Posterior vena cava (tissue), 2 donors: ENCODE measurements around the gene PIEZO1. TPM values are rescaled to one million over a fixed set of nuclear protein-coding genes. Genes with fewer than 3 reads are reported as not detected.
A peak's percentile ranks its signal among the peaks of the same experiment; 100 is the strongest.
"Not testable (repeated sequence)": the region's sequence is repeated elsewhere in the genome, so short reads cannot be mapped to it uniquely, and the experiment has no call there.

ENCODE experiments used
- DNase-seq: peaks from one replicate; pipeline ENCODE4 v3.0.0-alpha.2; 2020; ENCODE audit warnings: low spot score
- intact Hi-C, 2 donors: fragments of 100-400 bp; cut with DNase I; formaldehyde crosslinking; loops; one replicate each; pipeline versions ENCODE4 v1.14.1 to v1.14.2; 2022 to 2023
- microRNA-seq, 2 donors: library from miRNA; unstranded; fragments of <30 nt; microRNA quantifications; one replicate each; pipeline ENCODE4 v1.2.0, GENCODE V29; 2020 to 2021; ENCODE audit warnings: borderline microRNAs expressed in 2 of 2
- total RNA-seq, 2 donors: library from RNA; stranded (reverse); fragmentation: NEBNext Ultra II Directional; extraction: Animal tissue kit (Norgen Biotek cat#: 25700); gene quantifications; one replicate each; pipeline ENCODE4 v1.2.1, GENCODE V29; 2021
- donor health status: DM: yes; HTN: yes; CAD: no.
- donor health status: DM: yes; HTN: yes; CAD: no.

PIEZO1 gene
- total RNA-seq, 2 donors from 2014 or later = 99.3 to 103 TPM

DNA sequence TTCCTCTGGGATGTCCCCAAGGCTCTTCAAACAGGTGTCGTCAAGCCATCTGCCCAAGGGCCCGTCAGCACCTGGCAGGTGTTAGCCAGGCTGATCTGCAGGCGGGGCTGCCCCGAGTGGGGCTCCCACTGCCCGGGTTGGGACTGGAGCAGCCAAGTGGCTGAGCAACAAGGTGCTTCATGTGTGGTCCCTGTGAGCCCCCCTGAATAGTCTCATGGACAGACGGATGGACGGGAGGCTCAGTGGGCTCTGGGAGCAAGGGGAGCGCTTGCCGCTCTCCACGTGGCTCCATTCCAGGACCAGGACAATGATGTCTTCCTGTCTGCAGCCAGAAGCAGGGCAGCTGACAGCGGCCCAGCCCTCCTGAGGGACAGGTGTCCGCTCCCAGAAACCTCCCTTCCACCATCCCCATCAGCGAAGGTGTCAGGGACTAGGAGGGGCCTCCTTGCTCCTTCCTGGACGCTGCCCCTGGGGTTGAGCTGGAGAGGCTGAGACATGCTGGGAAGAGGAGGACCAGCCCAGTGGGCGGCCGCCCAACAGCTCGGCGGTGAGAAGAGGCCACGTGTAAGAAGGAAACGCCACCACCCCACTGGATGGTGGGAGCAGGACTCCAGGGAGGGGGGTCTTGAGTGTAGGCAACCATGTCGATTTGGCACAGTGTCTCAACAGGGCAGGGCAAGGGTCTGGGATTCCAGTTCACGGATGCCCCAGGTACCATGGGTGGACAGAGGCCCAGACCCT, 108.3 kb downstream of the PIEZO1 start:
- DNase-seq = peak; percentile 72
- intact Hi-C loops = no loop called here

DNA sequence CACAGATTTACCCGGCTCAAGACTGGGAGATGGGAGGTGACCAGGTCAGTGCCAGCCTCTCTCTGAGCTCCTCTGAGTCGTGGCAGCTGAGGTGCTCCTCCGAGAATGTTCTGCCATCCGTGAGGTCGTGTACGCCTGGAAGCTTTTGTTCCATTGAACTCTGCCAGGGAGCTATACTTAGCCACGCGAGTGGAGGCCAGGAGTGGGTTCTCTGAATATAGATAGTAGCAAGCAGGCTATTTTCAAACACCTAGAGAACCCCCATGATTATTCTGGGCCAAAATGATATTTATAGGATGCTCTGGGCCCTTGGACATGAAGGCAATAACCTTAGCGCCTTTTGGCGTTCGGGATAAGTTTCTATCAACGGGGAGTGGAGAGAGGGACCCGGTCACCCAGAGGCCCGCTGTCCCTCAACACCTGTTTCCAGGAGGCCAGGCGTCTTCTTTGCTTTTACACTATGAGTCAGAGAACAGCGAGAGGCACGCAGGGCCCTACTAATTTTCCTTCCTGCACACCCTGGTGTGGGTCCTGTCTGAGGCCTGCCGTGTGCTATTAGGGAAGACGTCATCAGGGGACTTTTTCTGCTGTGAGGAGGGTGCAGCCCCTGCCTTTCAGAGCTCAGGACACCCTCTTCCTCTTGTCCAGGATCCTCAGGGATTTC, 111.2 kb downstream of the PIEZO1 start:
- DNase-seq = no peak
- intact Hi-C loops = no loop called here

DNA sequence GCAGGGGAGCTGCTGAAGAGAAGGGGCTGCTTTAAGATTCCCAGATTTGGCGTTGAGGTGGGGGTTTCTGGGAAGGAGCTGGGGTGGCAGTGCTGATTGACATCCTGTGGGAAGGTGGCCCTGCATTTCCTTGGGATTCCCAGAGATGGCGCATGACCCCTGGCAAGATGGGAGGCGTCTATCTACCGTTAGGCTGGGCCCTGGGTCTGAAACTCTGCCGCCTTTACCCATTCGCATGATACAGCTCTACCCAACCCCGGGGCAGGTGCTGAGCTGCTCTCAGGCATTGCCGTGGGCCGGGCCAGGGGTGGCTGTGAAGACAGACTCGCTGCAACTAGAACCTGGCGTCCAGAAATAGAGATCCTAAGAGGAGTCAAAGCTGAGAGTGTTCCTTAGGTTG, 112.2 kb downstream of the PIEZO1 start:
- no peak for DNase-seq
- intact Hi-C loops = no loop called here

DNA sequence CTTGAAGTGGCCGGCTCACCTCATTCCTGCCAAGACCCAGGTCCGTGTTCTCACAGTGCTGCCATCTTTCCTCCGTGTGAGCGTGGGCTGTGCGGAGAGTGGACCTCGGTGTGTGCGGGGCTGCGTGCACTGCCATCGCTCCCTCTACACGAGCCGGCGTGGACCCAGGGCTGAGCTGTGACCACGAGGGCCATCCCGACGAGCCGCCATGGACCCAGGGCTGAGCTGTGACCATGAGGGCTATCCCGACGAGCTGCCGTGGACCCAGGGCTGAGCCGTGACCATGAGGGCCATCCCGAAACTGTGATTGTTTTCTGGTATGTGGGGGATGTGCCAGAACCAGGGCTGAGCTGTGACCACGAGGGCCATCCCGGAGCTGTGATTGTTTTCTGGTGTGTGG, 113.2 kb downstream of the PIEZO1 start:
- intact Hi-C loops = no loop called here
- no peak for DNase-seq

DNA sequence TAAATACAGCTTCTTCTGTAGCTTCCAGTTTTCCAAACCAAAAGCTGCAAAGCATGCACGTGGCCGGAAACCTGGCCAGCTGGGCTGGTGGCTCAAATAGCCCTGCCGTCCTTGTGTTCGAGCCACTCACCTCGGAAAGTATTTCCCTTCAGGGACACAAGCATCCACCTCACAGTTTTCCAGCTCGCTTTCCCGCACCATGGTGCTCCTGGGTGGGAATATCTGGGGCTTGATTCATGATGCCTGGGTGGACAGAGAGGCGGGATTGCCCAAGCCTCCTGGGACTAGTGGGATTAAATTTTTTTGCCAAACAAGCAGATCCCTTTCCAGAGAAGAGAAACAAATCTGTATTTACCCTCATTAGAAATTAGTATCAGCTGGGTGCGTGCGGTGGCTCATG, 115.0 kb downstream of the PIEZO1 start:
- intact Hi-C loops = no loop called here
- DNase-seq = no peak

DNA sequence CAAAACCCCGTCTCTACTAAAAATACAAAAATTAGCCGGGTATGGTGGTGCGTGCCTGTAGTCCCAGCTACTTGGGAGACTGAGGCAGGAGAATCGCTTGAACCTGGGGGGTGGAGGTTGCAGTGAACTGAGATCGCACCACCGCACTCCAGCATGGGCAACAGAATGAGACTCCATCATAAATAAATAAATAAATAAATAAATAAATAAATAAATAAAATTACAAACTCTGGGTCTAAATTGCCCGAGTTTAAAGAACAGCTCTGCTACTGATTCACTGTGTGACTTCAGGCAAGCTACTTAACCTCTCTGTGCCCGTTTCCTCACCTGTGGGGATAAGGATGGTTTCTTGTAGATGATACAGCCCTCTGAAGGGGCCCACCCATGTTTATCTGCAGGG, 115.5 kb downstream of the PIEZO1 start:
- DNase-seq, intact Hi-C loops: not testable (repeated sequence)

DNA sequence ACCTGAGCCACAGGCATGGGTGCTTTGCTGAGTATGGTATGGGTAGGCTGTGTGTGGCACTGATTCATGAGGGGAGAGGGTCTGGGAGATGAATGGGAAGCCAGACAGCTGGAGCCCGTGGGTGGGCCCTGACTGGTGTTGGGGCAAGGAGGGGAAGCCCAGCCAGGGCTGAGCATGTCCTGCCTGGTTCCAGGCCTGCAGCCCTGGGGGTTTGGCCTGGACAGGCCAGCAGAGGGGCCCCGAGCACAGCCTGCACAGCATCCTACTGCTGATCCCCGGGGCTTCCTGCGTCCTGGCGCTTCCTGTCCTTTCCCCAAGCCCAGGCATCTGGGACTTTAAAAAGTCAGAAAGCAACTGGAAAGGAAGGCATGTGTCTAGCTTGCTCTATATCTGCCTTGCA, 117.6 kb downstream of the PIEZO1 start:
- intact Hi-C loops = no loop called here
- no peak for DNase-seq

DNA sequence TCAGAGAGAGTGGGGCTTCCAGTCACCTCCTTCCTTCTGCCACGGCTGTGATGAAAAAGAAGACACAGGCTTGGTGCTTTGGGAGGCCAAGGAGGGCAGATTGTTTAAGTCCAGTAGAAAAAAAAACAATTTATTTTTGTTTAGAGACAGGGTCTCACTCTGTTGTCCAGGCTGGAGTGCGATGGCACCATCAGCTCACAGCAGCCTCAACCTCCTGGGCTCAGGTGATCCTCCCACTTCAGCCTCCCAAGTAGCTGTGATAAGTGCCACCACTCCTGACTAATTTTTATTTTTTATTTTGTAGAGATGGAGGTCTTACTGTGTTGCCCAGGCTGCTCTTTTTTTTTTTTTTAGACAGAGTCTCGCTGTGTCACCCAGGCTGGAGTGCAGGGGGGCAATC, 119.5 kb downstream of the PIEZO1 start:
- intact Hi-C loops = no loop called here
- DNase-seq = no peak

Small RNAs within 50 kb of the gene (microRNA-seq; reads per million reads assigned to microRNA genes)
- 0 to 0.32 reads per million in 2 donors for gene MIR4722

Other genes with a start within 250 kb of the PIEZO1 start
- 10 to 100 TPM; 23.2 to 29.1 TPM for gene ZC3H18, start 214.8 kb downstream of the PIEZO1 start, total RNA-seq
- not detected for gene IL17C, start 146.6 kb downstream of the PIEZO1 start, total RNA-seq
- 100 to 1,000 TPM in 1 of 2 donors, 10 to 100 TPM in 1; 71.4 to 168 TPM for gene CYBA, start 134.2 kb downstream of the PIEZO1 start, total RNA-seq
- gene MVD, start 122.1 kb downstream of the PIEZO1 start, total RNA-seq = 10 to 100 TPM; 21.6 to 22.6 TPM
- gene SNAI3, start 98.7 kb downstream of the PIEZO1 start, total RNA-seq = under 1 TPM; 0.43 to 0.56 TPM
- gene RNF166, start 78.8 kb downstream of the PIEZO1 start, total RNA-seq = 10 to 100 TPM; 16.8 to 19.0 TPM
- 10 to 100 TPM; 17.2 to 20.4 TPM for gene CTU2, start 78.7 kb downstream of the PIEZO1 start, total RNA-seq
- 1 to 10 TPM in 1 of 2 donors, under 1 TPM in 1; 0.57 to 2.0 TPM for gene CDT1, start 18.6 kb upstream of the PIEZO1 start, total RNA-seq
- 10 to 100 TPM; 73.1 to 92.8 TPM for gene APRT, start 26.7 kb upstream of the PIEZO1 start, total RNA-seq
- gene GALNS, start 71.7 kb upstream of the PIEZO1 start, total RNA-seq = 10 to 100 TPM; 17.2 to 24.9 TPM
- 10 to 100 TPM; 28.7 to 47.9 TPM for gene TRAPPC2L, start 71.9 kb upstream of the PIEZO1 start, total RNA-seq
- gene PABPN1L, start 81.4 kb upstream of the PIEZO1 start, total RNA-seq = not detected
- gene CBFA2T3, start 192.0 kb upstream of the PIEZO1 start, total RNA-seq = 1 to 10 TPM; 4.7 to 5.1 TPM